PFSK-1 (cell line): ENCODE measurements around the gene C3.

Experiments used
- POLR2AphosphoS5 ChIP-seq: IDR thresholded peaks from 2 replicates; pipeline ENCODE4 v1.6.1; 2012; ENCODE audit warnings: low read depth, mild to moderate bottlenecking, control low read depth, low read length, moderate library complexity
- TF ChIP-seq, protein P1 (sequence below), 2 experiments: IDR thresholded peaks; 2 replicates each; pipeline versions ENCODE4 v1.6.1 to v1.8.0; 2011 to 2012; ENCODE audit warnings: low read depth in 2 of 2, low read length in 2 of 2, control low read depth in 1 of 2, inconsistent platforms in 1 of 2, mild to moderate bottlenecking in 1 of 2, moderate library complexity in 1 of 2; ENCODE audit not compliant: insufficient read depth in 1 of 2

DNA sequence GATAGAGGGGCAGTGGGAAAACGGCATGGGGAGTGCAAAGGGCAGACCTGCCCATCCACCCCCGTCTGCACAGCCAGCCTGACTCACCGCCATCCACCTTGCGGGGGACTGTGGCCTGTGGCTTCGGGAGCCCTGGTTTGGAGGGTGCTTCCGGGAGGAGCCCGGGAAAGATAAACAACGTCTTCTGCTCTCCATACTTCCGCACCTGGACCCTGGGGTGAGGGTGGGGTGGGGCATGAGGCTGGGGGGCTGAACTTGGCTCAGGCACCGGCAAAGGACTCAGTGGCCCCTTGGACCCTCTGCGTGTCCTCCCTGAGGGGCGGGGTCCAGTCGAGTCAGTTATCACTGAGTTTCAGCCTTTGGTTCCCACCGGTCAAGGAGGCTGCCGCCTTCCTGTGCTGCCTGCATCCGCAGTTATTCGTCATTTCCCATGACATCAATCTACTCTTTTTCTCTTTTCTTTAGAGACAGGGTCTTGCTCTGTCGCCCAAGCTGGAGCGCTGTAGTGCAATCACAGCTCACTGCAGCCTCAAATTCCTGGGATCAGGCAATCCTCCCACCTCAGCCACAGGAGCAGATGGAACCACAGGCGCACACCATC is 13.7 kb upstream of the C3 start:
- no peak for TF ChIP-seq POLR2AphosphoS5
- TF ChIP-seq, protein P1, sequence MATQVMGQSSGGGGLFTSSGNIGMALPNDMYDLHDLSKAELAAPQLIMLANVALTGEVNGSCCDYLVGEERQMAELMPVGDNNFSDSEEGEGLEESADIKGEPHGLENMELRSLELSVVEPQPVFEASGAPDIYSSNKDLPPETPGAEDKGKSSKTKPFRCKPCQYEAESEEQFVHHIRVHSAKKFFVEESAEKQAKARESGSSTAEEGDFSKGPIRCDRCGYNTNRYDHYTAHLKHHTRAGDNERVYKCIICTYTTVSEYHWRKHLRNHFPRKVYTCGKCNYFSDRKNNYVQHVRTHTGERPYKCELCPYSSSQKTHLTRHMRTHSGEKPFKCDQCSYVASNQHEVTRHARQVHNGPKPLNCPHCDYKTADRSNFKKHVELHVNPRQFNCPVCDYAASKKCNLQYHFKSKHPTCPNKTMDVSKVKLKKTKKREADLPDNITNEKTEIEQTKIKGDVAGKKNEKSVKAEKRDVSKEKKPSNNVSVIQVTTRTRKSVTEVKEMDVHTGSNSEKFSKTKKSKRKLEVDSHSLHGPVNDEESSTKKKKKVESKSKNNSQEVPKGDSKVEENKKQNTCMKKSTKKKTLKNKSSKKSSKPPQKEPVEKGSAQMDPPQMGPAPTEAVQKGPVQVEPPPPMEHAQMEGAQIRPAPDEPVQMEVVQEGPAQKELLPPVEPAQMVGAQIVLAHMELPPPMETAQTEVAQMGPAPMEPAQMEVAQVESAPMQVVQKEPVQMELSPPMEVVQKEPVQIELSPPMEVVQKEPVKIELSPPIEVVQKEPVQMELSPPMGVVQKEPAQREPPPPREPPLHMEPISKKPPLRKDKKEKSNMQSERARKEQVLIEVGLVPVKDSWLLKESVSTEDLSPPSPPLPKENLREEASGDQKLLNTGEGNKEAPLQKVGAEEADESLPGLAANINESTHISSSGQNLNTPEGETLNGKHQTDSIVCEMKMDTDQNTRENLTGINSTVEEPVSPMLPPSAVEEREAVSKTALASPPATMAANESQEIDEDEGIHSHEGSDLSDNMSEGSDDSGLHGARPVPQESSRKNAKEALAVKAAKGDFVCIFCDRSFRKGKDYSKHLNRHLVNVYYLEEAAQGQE (IDR thresholded peaks at IDR 0.05; ENCODE audit: insufficient read depth in 1 of 2, low read depth in 2 of 2, low read length in 2 of 2) = no peak
